Transverse colon (tissue), 4 donors: Measurements from ENCODE around the gene SELENBP1. TPM values are rescaled to one million over a fixed set of nuclear protein-coding genes. Genes with fewer than 3 reads are reported as not detected.

Experiments
- DNase-seq: peaks from one replicate; pipeline ENCODE4 v3.0.0-alpha.2; 2019
- H3K27ac ChIP-seq, 4 donors: fragments of 200-600 bp; sonication (generic); 2 replicates each; pipeline ENCODE4 v1.5.1; 2016 to 2018; ENCODE audit warnings: inconsistent platforms in 4 of 4
- H3K27me3 ChIP-seq: fragments of 200-600 bp; sonication (generic); 2 replicates; pipeline ENCODE4 v1.5.1; 2017; ENCODE audit warnings: inconsistent platforms
- H3K36me3 ChIP-seq, 4 donors: fragments of 200-600 bp; sonication (generic); 2 replicates each; pipeline ENCODE4 v1.5.1; 2017 to 2019; ENCODE audit warnings: inconsistent platforms in 4 of 4
- H3K4me1 ChIP-seq, 4 donors: fragments of 200-600 bp; sonication (generic); 2 replicates each; pipeline ENCODE4 v1.5.1; 2017 to 2020; ENCODE audit warnings: inconsistent platforms in 4 of 4
- H3K4me3 ChIP-seq, 4 donors: fragments of 200-600 bp; sonication (generic); 1 replicate in 1 of 4; 2 replicates in 3 of 4; pipeline versions ENCODE4 v1.5.1 to v1.6.1; 2017 to 2019; ENCODE audit warnings: inconsistent platforms in 4 of 4
- H3K9me3 ChIP-seq, 2 donors: fragments of 200-600 bp; sonication (generic); 2 replicates each; pipeline ENCODE4 v1.5.1; 2017 to 2019; ENCODE audit warnings: inconsistent platforms in 2 of 2
- CTCF ChIP-seq, 5 experiments: fragments of 200-600 bp in 3 of 5; fragments of 450-650 bp in 2 of 5; sonication (generic) in 3 of 5; IDR thresholded peaks; 1 replicate in 2 of 5; 2 replicates in 3 of 5; pipeline ENCODE4 v1.5.1; 2016 to 2017; ENCODE audit warnings: antibody characterized with exemption in 5 of 5, inconsistent platforms in 3 of 5, mild to moderate bottlenecking in 2 of 5, moderate library complexity in 1 of 5
- EP300 ChIP-seq: sonication (generic); formaldehyde crosslinking; IDR thresholded peaks from one replicate; pipeline ENCODE4 v1.6.1; 2017; ENCODE audit warnings: antibody characterized with exemption, low read depth
- POLR2A ChIP-seq: fragments of 450-650 bp; IDR thresholded peaks from one replicate; pipeline ENCODE4 v1.6.1; 2016; ENCODE audit warnings: antibody characterized with exemption, mild to moderate bottlenecking, moderate library complexity
- POLR2AphosphoS5 ChIP-seq, 3 donors: sonication (generic); formaldehyde crosslinking; IDR thresholded peaks; one replicate each; pipeline ENCODE4 v1.6.1; 2016; ENCODE audit warnings: antibody characterized with exemption in 3 of 3
- WGBS, 2 donors: methylation state at CpG; one replicate each; pipeline ENCODE4 v1.1.5; 2018; ENCODE audit warnings: low coverage in 1 of 2; 5-methylcytosine and 5-hydroxymethylcytosine counted together
- in situ Hi-C, 4 donors: fragments of 200-750 bp; cut with MboI; loops; one replicate each; pipeline versions ENCODE4 v1.15.0 to v1.15.1; 2017; ENCODE audit warnings: low sequenced_read_pairs in 3 of 4, low pct_ligation_motif_present in 1 of 4, low pct_unique_long_range_greater_than_20kb in 1 of 4
- intact Hi-C: fragments of 100-400 bp; cut with DNase I; formaldehyde crosslinking; loops from one replicate; pipeline ENCODE4 v1.15.1; 2023; ENCODE audit warnings: low total_unique reads
- total RNA-seq, 4 donors: library from RNA; depleted of rRNA; stranded (reverse); fragments of >200 nt; gene quantifications; one replicate each; pipeline ENCODE4 v1.1.0, GENCODE V29; 2016

SELENBP1 gene
- total RNA-seq, result 1,000 to 10,000 TPM; 1,079 to 3,856 (median 3,214) TPM

- WGBS, 2 donors, result 18 to 80% methylated on average over 1 to 11 of the region's 11 CpGs
- peak within 1 kb of the TSS; percentile 84 to 92 (median 87) for H3K27ac ChIP-seq
- H3K36me3 ChIP-seq, result peaks cover 0 to 11% (median 4%) of the 10 kb centered on the region in 4 donors
- H3K4me1 ChIP-seq, result peaks cover 13 to 81% (median 49%) of the 10 kb centered on the region in 4 donors
- in situ Hi-C loops (no loop called here), intact Hi-C loops (loop anchor here (2.0 kb wide), 1 partner anchor 27 kb away; the partner anchor contains the start of gene PSMB4)
- peak within 1 kb of the TSS; percentile 36 to 63 (median 45) for H3K4me3 ChIP-seq
- H3K27me3 ChIP-seq, result no peaks in the 10 kb centered on the region
- H3K9me3 ChIP-seq, result no peaks in the 10 kb centered on the region
- peak; percentile 98 for TF ChIP-seq POLR2A
- TF ChIP-seq CTCF (IDR thresholded peaks at IDR 0.05), result no peak
- TF ChIP-seq EP300, result no peak
- peak; percentile 93 to 99 (median 98) for TF ChIP-seq POLR2AphosphoS5 (IDR thresholded peaks at IDR 0.05)
- DNase-seq, result peak; percentile 94
Measured at GRCh38 chr1:151372058-151372934, at the start of gene SELENBP1. TSS of gene SELENBP1 (minus strand) at chr1:151372705. CDS start at chr1:151372641, 64 bp downstream.

GRCh38 chr1:151419819-151420218 lies 47.3 kb upstream of the SELENBP1 start:
- no peaks in the 10 kb centered on the region for H3K4me1 ChIP-seq
- 76 to 100% methylated on average over 3 to 5 of the region's 5 CpGs for WGBS, 2 donors
- H3K9me3 ChIP-seq, result no peaks in the 10 kb centered on the region
- H3K36me3 ChIP-seq, result peaks cover 0 to 58% (median 28%) of the 10 kb centered on the region in 4 donors
- DNase-seq, result no peak
- H3K27me3 ChIP-seq, result no peaks in the 10 kb centered on the region
- TF ChIP-seq POLR2AphosphoS5 (IDR thresholded peaks at IDR 0.05), result no peak
- no peak for TF ChIP-seq CTCF (IDR thresholded peaks at IDR 0.05)
- TF ChIP-seq EP300, result no peak
- no peak for TF ChIP-seq POLR2A
- in situ Hi-C loops, result no loop called here
- intact Hi-C loops, result no loop called here
- no peak overlapping the region for H3K27ac ChIP-seq
- H3K4me3 ChIP-seq, result no peak overlapping the region

- Histone ChIP-seq H3K36me3 (peaks cover 0 to 52% (median 26%) of the 10 kb centered on the region in 4 donors), H3K4me1 (no peaks in the 10 kb centered on the region), H3K9me3 (no peaks in the 10 kb centered on the region), H3K4me3 (no peak overlapping the region), H3K27ac (no peak overlapping the region), H3K27me3 (no peaks in the 10 kb centered on the region)
- 80 to 94% methylated on average over 1 to 3 of the region's 3 CpGs for WGBS, 2 donors
- in situ Hi-C loops, result no loop called here
- intact Hi-C loops, result no loop called here
- TF ChIP-seq POLR2A (no peak), CTCF (IDR thresholded peaks at IDR 0.05) (no peak), POLR2AphosphoS5 (IDR thresholded peaks at IDR 0.05) (no peak), EP300 (no peak)
- no peak for DNase-seq
Measured at GRCh38 chr1:151418081-151418480, 45.6 kb upstream of the SELENBP1 start.

- Histone ChIP-seq H3K36me3 (peaks cover 0 to 48% (median 27%) of the 10 kb centered on the region in 4 donors), H3K27me3 (no peaks in the 10 kb centered on the region), H3K4me1 (no peaks in the 10 kb centered on the region), H3K27ac (no peak overlapping the region), H3K9me3 (no peaks in the 10 kb centered on the region), H3K4me3 (no peak overlapping the region)
- 96 to 100% methylated on average over 3 to 4 of the region's 4 CpGs for WGBS, 2 donors
- in situ Hi-C loops (no loop called here), intact Hi-C loops (no loop called here)
- no peak for DNase-seq
- no peak for TF ChIP-seq CTCF (IDR thresholded peaks at IDR 0.05)
- no peak for TF ChIP-seq EP300
- no peak for TF ChIP-seq POLR2AphosphoS5 (IDR thresholded peaks at IDR 0.05)
- no peak for TF ChIP-seq POLR2A
Measured at GRCh38 chr1:151416231-151416630, 43.7 kb upstream of the SELENBP1 start.
